Measurements from ENCODE around the gene ZNF672. TPM values are rescaled to one million over a fixed set of nuclear protein-coding genes. Genes with fewer than 3 reads are reported as not detected.

The ZNF672 gene
- total RNA-seq, 4 donors from 2014 or later, result 22.4 to 38.4 (median 31.8) TPM

GRCh38 chr1:248858096-248858890, 20.3 kb downstream of the ZNF672 start:
- Histone ChIP-seq H3K27me3 (no peaks in the 10 kb centered on the region), H3K4me3 (peak overlapping the region; percentile 52 to 75 (median 68)), H3K9me3 (no peaks in the 10 kb centered on the region), H3K36me3 (peaks cover 0 to 25% (median 0%) of the 10 kb centered on the region in 3 donors), H3K4me1 (peaks cover 0 to 37% (median 18%) of the 10 kb centered on the region in 4 donors), H3K27ac (peak overlapping the region; percentile 89 to 97 (median 92))
- TF ChIP-seq CTCF (IDR thresholded peaks at IDR 0.05) (peak; percentile 13 to 40 (median 32)), POLR2A (IDR thresholded peaks at IDR 0.05) (no peak), EP300 (IDR thresholded peaks at IDR 0.05) (peak in 1 of 2 donors; percentile 11)
- DNase-seq (ENCODE audit: low spot score in 2 of 2), result peak in 1 of 2 donors; percentile 32
- WGBS, 2 donors, result 2% methylated on average over 26 to 36 of the region's 45 CpGs

GRCh38 chr1:248858891-248859889, 21.2 kb downstream of the ZNF672 start, which contains the start of gene ZNF692:
Gene ZNF692 (minus strand): TSS chr1:248859085. CDS start chr1:248858309, 776 bp downstream.
- TF ChIP-seq POLR2A (IDR thresholded peaks at IDR 0.05) (peak; percentile 65 to 84), CTCF (IDR thresholded peaks at IDR 0.05) (no peak), EP300 (IDR thresholded peaks at IDR 0.05) (peak; percentile 89 to 96)
- Histone ChIP-seq H3K27me3 (no peaks in the 10 kb centered on the region), H3K27ac (peak within 1 kb of the TSS; percentile 89 to 97 (median 92)), H3K4me1 (peaks cover 0 to 45% (median 24%) of the 10 kb centered on the region in 4 donors), H3K36me3 (peaks cover 0 to 16% (median 0%) of the 10 kb centered on the region in 3 donors), H3K9me3 (no peaks in the 10 kb centered on the region), H3K4me3 (peak within 1 kb of the TSS; percentile 52 to 75 (median 68))
- DNase-seq (ENCODE audit: low spot score in 2 of 2), result peak; percentile 93 to 95
- 4 to 10% methylated on average over 33 to 59 of the region's 62 CpGs for WGBS, 2 donors

GRCh38 chr1:248860007-248860406, 22.0 kb downstream of the ZNF672 start:
- H3K27me3 ChIP-seq, result no peaks in the 10 kb centered on the region
- no peaks in the 10 kb centered on the region for H3K9me3 ChIP-seq
- H3K4me3 ChIP-seq, result no peak overlapping the region
- DNase-seq (ENCODE audit: low spot score in 2 of 2), result no peak
- H3K4me1 ChIP-seq, result peaks cover 0 to 45% (median 24%) of the 10 kb centered on the region in 4 donors
- 92 to 93% methylated on average over 4 of the region's 4 CpGs for WGBS, 2 donors
- no peak for TF ChIP-seq POLR2A (IDR thresholded peaks at IDR 0.05)
- no peak for TF ChIP-seq CTCF (IDR thresholded peaks at IDR 0.05)
- no peak for TF ChIP-seq EP300 (IDR thresholded peaks at IDR 0.05)
- peaks cover 0 to 10% (median 0%) of the 10 kb centered on the region in 3 donors for H3K36me3 ChIP-seq
- H3K27ac ChIP-seq, result peak overlapping the region in 3 of 4 donors; percentile 89 to 97 (median 94)

- Histone ChIP-seq H3K36me3 (no peaks in the 10 kb centered on the region), H3K4me1 (peaks cover 0 to 45% (median 24%) of the 10 kb centered on the region in 4 donors), H3K27ac (no peak overlapping the region), H3K4me3 (no peak overlapping the region), H3K27me3 (no peaks in the 10 kb centered on the region), H3K9me3 (no peaks in the 10 kb centered on the region)
- TF ChIP-seq POLR2A (IDR thresholded peaks at IDR 0.05) (no peak), EP300 (IDR thresholded peaks at IDR 0.05) (no peak), CTCF (IDR thresholded peaks at IDR 0.05) (no peak)
- DNase-seq (ENCODE audit: low spot score in 2 of 2), result no peak
- WGBS, 2 donors, result 93% methylated on average over 2 of the region's 2 CpGs
Observed at GRCh38 chr1:248861616-248862015, 23.6 kb downstream of the ZNF672 start.
